Measurements from ENCODE around the gene C7orf25. TPM values are rescaled to one million over a fixed set of nuclear protein-coding genes. Genes with fewer than 3 reads are reported as not detected.

Gene C7orf25
- polyA plus RNA-seq: 1.8 and 2.6 TPM in 2 replicates

GRCh38 chr7:42911454-42912447 lies at the start of gene C7orf25:
Gene C7orf25 (minus strand): TSS chr7:42912070. CDS start chr7:42910900, 1,170 bp downstream.

GRCh38 chr7:42931834-42932651 lies 20.2 kb upstream of the C7orf25 start, which contains the start of the genes MRPL32 and PSMA2:
Gene MRPL32 (plus strand): TSS chr7:42932376. CDS start chr7:42932387, 11 bp downstream.
Gene PSMA2 (minus strand): TSS chr7:42932174. CDS start chr7:42932158, 16 bp downstream.

Other genes with a start within 250 kb of the C7orf25 start
- gene PSMA2, start 20.1 kb upstream of the C7orf25 start, polyA plus RNA-seq: 348 and 430 TPM in 2 replicates
- gene MRPL32, start 20.3 kb upstream of the C7orf25 start, polyA plus RNA-seq: 97.7 and 124 TPM in 2 replicates
- gene HECW1, start 200.6 kb upstream of the C7orf25 start, polyA plus RNA-seq: 9.0 and 12.2 TPM in 2 replicates